Testis (tissue), 5 donors: Measurements from ENCODE around the gene OR6C74. TPM values are rescaled to one million over a fixed set of nuclear protein-coding genes. Genes with fewer than 3 reads are reported as not detected.

Experiments
- DNase-seq: peaks from one replicate; pipeline ENCODE4 v3.0.0-alpha.2; 2019
- H3K27ac ChIP-seq, 2 donors: fragments of 200-600 bp; sonication (generic); one replicate each; pipeline ENCODE4 v1.5.1; 2019
- H3K27me3 ChIP-seq: fragments of 200-600 bp; sonication (generic); one replicate; pipeline ENCODE4 v1.5.1; 2019
- H3K36me3 ChIP-seq: fragments of 200-600 bp; sonication (generic); one replicate; pipeline ENCODE4 v1.5.1; 2017; ENCODE audit warnings: low read depth; ENCODE audit errors: missing control alignments
- H3K4me1 ChIP-seq: fragments of 200-600 bp; sonication (generic); one replicate; pipeline ENCODE4 v1.5.1; 2019
- H3K4me3 ChIP-seq, 2 donors: fragments of 200-600 bp; sonication (generic); one replicate each; pipeline ENCODE4 v1.5.1; 2017 to 2019
- H3K9me3 ChIP-seq: fragments of 200-600 bp; sonication (generic); one replicate; pipeline ENCODE4 v1.5.1; 2017
- CTCF ChIP-seq, 3 experiments: fragments of 450-650 bp in 2 of 3; fragments of 200-600 bp in 1 of 3; sonication (generic) in 1 of 3; IDR thresholded peaks; one replicate each; pipeline ENCODE4 v1.5.1; 2016 to 2019; ENCODE audit warnings: antibody characterized with exemption in 3 of 3, mild to moderate bottlenecking in 2 of 3, moderate library complexity in 1 of 3
- POLR2A ChIP-seq: fragments of 450-650 bp; IDR thresholded peaks from one replicate; pipeline ENCODE4 v1.6.1; 2017; ENCODE audit warnings: antibody characterized with exemption, mild to moderate bottlenecking, moderate library complexity
- WGBS, 2 donors: methylation state at CpG; one replicate each; pipeline ENCODE4 v1.1.5; 2018; 5-methylcytosine and 5-hydroxymethylcytosine counted together
- intact Hi-C: fragments of 100-400 bp; cut with DNase I; formaldehyde crosslinking; loops from one replicate; pipeline ENCODE4 v1.15.1; 2023; ENCODE audit warnings: low total_unique reads
- long read RNA-seq, 2 donors: transcript quantifications; one replicate each; lab custom pipeline, GENCODE V29; 2026
- polyA plus RNA-seq: library from polyadenylated mRNA; stranded (reverse); fragments of 350-450 nt; fragmentation: Illumina TruSeq; extraction: RNeasy Lipid Tissue Mini Kit (QIAGEN cat#74804); gene quantifications from one replicate; pipeline ENCODE4 v1.2.3, GENCODE V29; 2014; ENCODE audit warnings: low read depth, low replicate concordance; ENCODE audit not compliant: insufficient read depth
- total RNA-seq, 2 donors: library from RNA; depleted of rRNA; stranded (reverse); fragments of >200 nt; gene quantifications; one replicate each; pipeline ENCODE4 v1.2.3, GENCODE V29; 2016

OR6C74 gene
- total RNA-seq: not detected
- not detected for polyA plus RNA-seq
- long read RNA-seq, donor 1: 0 reads
- long read RNA-seq, donor 2: 0 reads

DNA sequence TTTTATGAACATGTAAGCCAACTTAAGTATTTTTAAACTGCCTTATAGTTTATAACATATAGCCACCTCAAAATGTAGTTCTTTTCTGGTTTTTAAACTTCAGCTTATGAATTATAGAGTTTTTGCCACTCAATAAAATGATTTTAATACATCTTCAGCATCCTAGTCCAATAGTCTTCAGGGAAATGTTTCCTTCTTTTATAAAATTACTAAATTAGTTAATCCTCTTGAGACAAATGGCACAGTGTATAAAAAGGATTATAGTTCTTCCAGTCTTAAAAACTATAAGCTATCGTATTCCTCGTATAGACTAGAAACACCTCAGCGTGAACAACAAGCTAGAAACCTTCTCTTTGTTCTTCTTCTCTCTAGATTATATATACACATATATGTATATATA, at the start of gene OR6C74:
Gene OR6C74 (plus strand): TSS at position 301 of the 400 bp plus-strand sequence. CDS start 2,679 bp downstream, outside the sequence.
- no peaks in the 10 kb centered on the region for H3K4me1 ChIP-seq
- H3K27ac ChIP-seq: no peak within 1 kb of the TSS
- WGBS, 2 donors: 94 to 96% methylated on average over 3 of the region's 3 CpGs
- H3K36me3 ChIP-seq: no peaks in the 10 kb centered on the region
- no peak for TF ChIP-seq CTCF (IDR thresholded peaks at IDR 0.05)
- TF ChIP-seq POLR2A: no peak
- no peak for DNase-seq
- no peaks in the 10 kb centered on the region for H3K9me3 ChIP-seq
- H3K4me3 ChIP-seq: no peak within 1 kb of the TSS
- H3K27me3 ChIP-seq: no peaks in the 10 kb centered on the region
- intact Hi-C loops: no loop called here

DNA sequence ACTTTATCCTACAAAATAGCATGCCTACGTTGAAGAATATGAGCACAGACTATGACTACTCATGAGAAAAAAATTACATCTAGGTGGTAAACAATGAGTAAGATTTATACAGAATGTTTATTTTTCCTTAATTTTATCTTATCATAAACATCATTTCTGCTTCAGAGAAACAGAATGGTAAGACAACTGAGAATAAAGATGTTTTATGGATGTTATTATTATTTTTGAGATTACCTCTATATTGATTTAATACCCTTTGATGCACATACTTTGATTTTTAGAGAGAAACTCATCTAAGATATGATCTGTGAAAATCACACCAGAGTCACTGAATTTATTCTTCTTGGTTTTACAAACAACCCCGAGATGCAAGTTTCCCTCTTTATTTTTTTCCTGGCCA, 23.7 kb upstream of the OR6C74 start, which contains the start of gene OR10A7:
Gene OR10A7 (plus strand): TSS at position 301 of the 400 bp plus-strand sequence. CDS start 0 bp downstream, at position 301.
- TF ChIP-seq POLR2A (no peak), CTCF (IDR thresholded peaks at IDR 0.05) (no peak)
- H3K9me3 ChIP-seq: no peaks in the 10 kb centered on the region

GRCh38 chr12:55226523-55226922, 17.9 kb upstream of the OR6C74 start:
- H3K9me3 ChIP-seq: no peaks in the 10 kb centered on the region
- H3K36me3 ChIP-seq: no peaks in the 10 kb centered on the region
- 51 to 58% methylated on average over 1 of the region's 1 CpG for WGBS, 2 donors
- H3K27me3 ChIP-seq: no peaks in the 10 kb centered on the region
- no peak overlapping the region for H3K27ac ChIP-seq
- H3K4me1 ChIP-seq: no peaks in the 10 kb centered on the region
- TF ChIP-seq POLR2A: no peak
- TF ChIP-seq CTCF (IDR thresholded peaks at IDR 0.05): no peak
- no peak for DNase-seq
- intact Hi-C loops: no loop called here
- no peak overlapping the region for H3K4me3 ChIP-seq

More for the DNA sequence above, 23.7 kb upstream of the OR6C74 start, which contains the start of gene OR10A7:
- intact Hi-C loops: no loop called here
- no peaks in the 10 kb centered on the region for H3K4me1 ChIP-seq
- H3K36me3 ChIP-seq: no peaks in the 10 kb centered on the region
- no peak within 1 kb of the TSS for H3K4me3 ChIP-seq
- DNase-seq: no peak
- H3K27ac ChIP-seq: no peak within 1 kb of the TSS
- 89 to 90% methylated on average over 2 of the region's 2 CpGs for WGBS, 2 donors
- no peaks in the 10 kb centered on the region for H3K27me3 ChIP-seq

DNA sequence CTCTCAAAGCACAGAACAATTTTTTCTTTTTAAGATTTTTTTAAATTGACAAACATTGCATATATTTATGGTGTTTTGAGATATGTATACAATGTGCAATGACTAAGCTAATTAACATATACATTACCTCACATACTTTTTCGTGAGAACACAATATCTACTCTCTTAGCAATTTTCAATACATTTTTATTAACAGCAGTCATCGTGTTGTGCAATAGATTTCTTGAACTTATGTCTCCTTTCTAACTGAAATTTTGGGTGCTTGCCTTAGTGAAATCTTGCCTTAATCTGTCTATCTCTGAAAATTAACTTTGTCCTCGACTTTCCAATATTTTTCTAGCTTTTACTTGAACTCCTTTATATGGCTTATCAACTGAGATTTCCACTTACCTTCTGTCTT, 16.8 kb upstream of the OR6C74 start:
- intact Hi-C loops: no loop called here
- no peaks in the 10 kb centered on the region for H3K4me1 ChIP-seq
- H3K36me3 ChIP-seq: no peaks in the 10 kb centered on the region
- no peak overlapping the region for H3K4me3 ChIP-seq
- no peaks in the 10 kb centered on the region for H3K27me3 ChIP-seq
- no peak for DNase-seq
- no peak for TF ChIP-seq POLR2A
- TF ChIP-seq CTCF (IDR thresholded peaks at IDR 0.05): no peak
- H3K27ac ChIP-seq: no peak overlapping the region
- 51 to 60% methylated on average over 3 of the region's 3 CpGs for WGBS, 2 donors
- no peaks in the 10 kb centered on the region for H3K9me3 ChIP-seq

GRCh38 chr12:55246159-55246558, 1.8 kb downstream of the OR6C74 start:
- no peaks in the 10 kb centered on the region for H3K9me3 ChIP-seq
- no peak overlapping the region for H3K4me3 ChIP-seq
- no peaks in the 10 kb centered on the region for H3K27me3 ChIP-seq
- no peaks in the 10 kb centered on the region for H3K36me3 ChIP-seq
- no peak overlapping the region for H3K27ac ChIP-seq
- TF ChIP-seq POLR2A (no peak), CTCF (IDR thresholded peaks at IDR 0.05) (no peak)
- no peak for DNase-seq
- intact Hi-C loops: no loop called here
- WGBS, 2 donors: 49 to 50% methylated on average over 1 of the region's 1 CpG
- no peaks in the 10 kb centered on the region for H3K4me1 ChIP-seq
